ENCODE results near the gene RGPD4. TPM values are rescaled to one million over a fixed set of nuclear protein-coding genes. Genes with fewer than 3 reads are reported as not detected.
"Not testable (repeated sequence)": the region's sequence is repeated elsewhere in the genome, so short reads cannot be mapped to it uniquely, and the experiment has no call there.

Gene RGPD4
- under 1 TPM in 2 of 6 donors, not detected in 4; 0.05 to 0.21 TPM for total RNA-seq
- not detected for polyA plus RNA-seq

GRCh38 chr2:107826749-107827148 is at the start of gene RGPD4:
Gene RGPD4 (plus strand): TSS chr2:107826892. CDS start chr2:107827014, 122 bp downstream.
- H3K9me3 ChIP-seq; intact Hi-C loops (cut with DNase I); ATAC-seq; FAIRE-seq; H3K36me3 ChIP-seq; H3K4me1 ChIP-seq; H3K27ac ChIP-seq; H3K27me3 ChIP-seq; H3K4me3 ChIP-seq: not testable (repeated sequence)
- WGBS, 2 donors = 91 to 98% methylated on average over 42 to 43 of the region's 43 CpGs
- peak in 1 of 6 donors; percentile 44 for DNase-seq

GRCh38 chr2:107777974-107778373 is 48.7 kb upstream of the RGPD4 start:
- Histone ChIP-seq H3K36me3 (no peaks in the 10 kb centered on the region), H3K27me3 (no peaks in the 10 kb centered on the region), H3K27ac (no peak overlapping the region), H3K9me3 (no peaks in the 10 kb centered on the region), H3K4me1 (no peaks in the 10 kb centered on the region), H3K4me3 (no peak overlapping the region)
- no peak for TF ChIP-seq CTCF (IDR thresholded peaks at IDR 0.05)
- intact Hi-C loops (cut with DNase I) = no loop called here
- no peak for FAIRE-seq
- DNase-seq = no peak
- 76 to 81% methylated on average over 2 of the region's 2 CpGs for WGBS, 2 donors
- ATAC-seq = no peak

- WGBS, 2 donors = 38 to 40% methylated on average over 1 of the region's 1 CpG
- FAIRE-seq = no peak
- TF ChIP-seq CTCF (IDR thresholded peaks at IDR 0.05) = no peak
Measured at GRCh38 chr2:107785756-107786155, 40.9 kb upstream of the RGPD4 start.

GRCh38 chr2:107790837-107791236 is 35.9 kb upstream of the RGPD4 start:
- H3K9me3 ChIP-seq = no peaks in the 10 kb centered on the region
- no peak overlapping the region for H3K4me3 ChIP-seq
- WGBS, 2 donors = 66 to 85% methylated on average over 1 of the region's 1 CpG
- FAIRE-seq = no peak
- no peak overlapping the region for H3K27ac ChIP-seq
- no peak for TF ChIP-seq CTCF (IDR thresholded peaks at IDR 0.05)
- no peaks in the 10 kb centered on the region for H3K4me1 ChIP-seq
- no peaks in the 10 kb centered on the region for H3K36me3 ChIP-seq
- no peak for ATAC-seq
- intact Hi-C loops (cut with DNase I) = no loop called here
- no peak for DNase-seq
- H3K27me3 ChIP-seq = no peaks in the 10 kb centered on the region

More at GRCh38 chr2:107785756-107786155, 40.9 kb upstream of the RGPD4 start:
- no peak for DNase-seq
- no peaks in the 10 kb centered on the region for H3K4me1 ChIP-seq
- intact Hi-C loops (cut with DNase I) = no loop called here
- no peak overlapping the region for H3K4me3 ChIP-seq
- no peak for ATAC-seq
- H3K9me3 ChIP-seq = no peaks in the 10 kb centered on the region
- no peaks in the 10 kb centered on the region for H3K27me3 ChIP-seq
- no peak overlapping the region for H3K27ac ChIP-seq
- no peaks in the 10 kb centered on the region for H3K36me3 ChIP-seq

- TF ChIP-seq CTCF (IDR thresholded peaks at IDR 0.05) = no peak
- H3K4me3 ChIP-seq = no peak overlapping the region
- no peak overlapping the region for H3K27ac ChIP-seq
- H3K4me1 ChIP-seq = no peaks in the 10 kb centered on the region
- no peaks in the 10 kb centered on the region for H3K27me3 ChIP-seq
- H3K9me3 ChIP-seq = no peaks in the 10 kb centered on the region
- 33 to 38% methylated on average over 2 of the region's 2 CpGs for WGBS, 2 donors
- DNase-seq (no peak), ATAC-seq (no peak), FAIRE-seq (no peak)
- intact Hi-C loops (cut with DNase I) = no loop called here
- no peaks in the 10 kb centered on the region for H3K36me3 ChIP-seq
Measured at GRCh38 chr2:107801498-107801897, 25.2 kb upstream of the RGPD4 start.
